Right lobe of liver (tissue), 4 donors: ENCODE data around the gene KCNQ1.

Experiments used
- CTCF ChIP-seq, 4 donors: fragments of 200-600 bp in 3 of 4; fragments of 450-650 bp in 1 of 4; IDR thresholded peaks; one replicate each; pipeline versions ENCODE4 v1.5.1 to v1.8.0; 2016 to 2022; ENCODE audit warnings: antibody characterized with exemption in 4 of 4, mild to moderate bottlenecking in 2 of 4
- POLR2A ChIP-seq: fragments of 450-650 bp; IDR thresholded peaks from one replicate; pipeline ENCODE4 v1.6.1; 2017; ENCODE audit warnings: antibody characterized with exemption, mild to moderate bottlenecking
- donor health status: DM: no; HTN: no; CAD: no.
- donor health status: DM: no; HTN: no; CAD: no.
- donor health status: DM: no; HTN: yes; CAD: no.

- TF ChIP-seq CTCF (IDR thresholded peaks at IDR 0.05) (no peak), POLR2A (no peak)
These were observed 1.4 kb upstream of the KCNQ1 start for GRCh38 chr11:2443406-2443805.
